H54 (cell line): Measurements from ENCODE around the gene TRIM59.

Experiments
- DNase-seq: peaks from one replicate; pipeline ENCODE4 v3.0.0; 2011; ENCODE audit warnings: low spot score, mixed read lengths; ENCODE audit not compliant: insufficient read length
- FAIRE-seq: peaks from 3 replicates; lab custom pipeline; 2011; peaks lifted over from hg19 to GRCh38; lab: Jason Lieb, UNC
- POLR2A ChIP-seq: IDR thresholded peaks from 2 replicates; pipeline ENCODE4 v1.6.1; 2011; ENCODE audit warnings: low read depth, mild to moderate bottlenecking, low read length

Gene TRIM59

DNA sequence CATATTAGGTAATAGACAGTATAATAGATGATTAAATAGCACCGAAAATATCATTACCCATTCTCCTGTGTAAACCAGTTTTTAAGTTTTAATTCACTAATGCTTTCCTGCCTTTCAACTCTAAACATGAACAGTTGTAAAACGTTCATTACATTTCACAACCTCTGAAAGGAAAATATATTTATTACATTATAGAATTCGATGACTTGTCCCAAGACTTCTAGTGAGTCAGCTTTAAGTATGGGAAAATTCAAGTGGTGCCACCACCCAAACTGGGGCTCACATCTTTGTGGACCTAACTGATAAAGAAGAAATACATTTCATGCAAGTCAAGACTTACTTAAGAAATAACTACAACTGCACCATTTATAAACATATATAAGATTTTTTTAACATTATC is 2.0 kb downstream of the TRIM59 start:
- no peak for TF ChIP-seq POLR2A
- DNase-seq: no peak
- no peak for FAIRE-seq

DNA sequence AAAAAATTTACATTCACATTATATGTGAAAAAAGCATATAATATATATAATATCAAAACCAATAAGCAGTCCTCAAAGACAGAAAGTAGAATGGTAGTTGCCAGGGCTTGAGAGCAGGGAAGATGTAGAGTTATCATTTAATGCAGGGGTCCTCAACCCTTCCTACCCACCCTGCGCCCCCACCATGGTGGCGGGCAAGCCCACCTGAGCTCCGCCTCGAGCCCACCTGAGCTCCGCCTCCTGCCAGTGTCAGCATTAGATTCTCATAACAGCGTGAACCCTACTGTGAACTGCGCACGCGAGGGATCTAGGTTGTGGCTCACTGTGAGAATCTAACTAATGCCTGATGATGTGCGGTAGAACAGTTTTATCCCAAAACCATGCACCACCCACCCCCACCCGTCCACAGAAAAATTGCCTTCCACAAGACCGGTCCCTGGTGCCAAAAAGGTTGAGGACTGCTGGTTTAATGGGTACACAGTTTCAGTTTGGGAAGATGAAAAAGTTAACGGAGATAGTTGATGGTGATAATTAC is 3.0 kb downstream of the TRIM59 start:
- TF ChIP-seq POLR2A: no peak
- FAIRE-seq (no peak), DNase-seq (no peak)

DNA sequence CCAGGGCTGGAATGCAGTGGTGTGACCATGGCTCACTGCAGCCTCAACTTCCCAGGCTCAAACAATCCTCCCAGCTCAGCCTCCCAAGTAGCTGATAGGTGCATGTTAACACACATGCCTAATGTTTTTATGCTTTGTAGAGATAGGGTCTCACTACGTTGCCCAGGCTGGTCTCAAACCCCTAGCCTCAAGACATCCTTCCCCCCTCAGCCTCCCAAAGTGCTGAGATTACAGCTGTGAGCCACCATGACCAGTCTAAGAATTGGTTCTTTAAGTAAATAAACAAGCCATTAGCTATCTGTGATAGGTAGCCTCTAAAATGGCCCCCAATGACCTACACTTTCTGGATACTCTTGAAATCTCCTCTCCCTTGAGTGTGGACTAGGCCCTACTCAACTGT is 3.7 kb downstream of the TRIM59 start:
- no peak for TF ChIP-seq POLR2A
- no peak for FAIRE-seq
- DNase-seq: no peak

- no peak for TF ChIP-seq POLR2A
- DNase-seq: no peak
Measured at GRCh38 chr3:160444411-160444810, 5.2 kb downstream of the TRIM59 start.

DNA sequence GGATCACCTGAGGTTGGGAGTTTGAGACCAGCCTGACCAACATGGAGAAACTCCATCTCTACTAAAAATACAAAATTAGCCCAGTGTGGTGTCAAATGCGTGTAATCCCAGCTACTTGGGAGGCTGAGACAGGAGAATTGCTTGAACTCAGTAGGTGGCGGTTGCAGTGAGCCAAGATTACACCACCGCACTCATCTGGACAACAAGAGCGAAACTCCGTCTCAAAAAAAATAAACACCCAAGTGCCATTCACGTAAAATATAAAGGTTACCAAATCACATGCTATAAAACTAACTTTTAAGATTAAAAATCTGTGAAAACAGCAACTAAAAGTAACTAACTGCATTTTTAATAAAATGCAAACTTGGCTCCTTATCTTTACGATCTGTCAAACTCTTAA is 8.9 kb downstream of the TRIM59 start:
- TF ChIP-seq POLR2A: no peak
- FAIRE-seq (no peak), DNase-seq (no peak)

More at GRCh38 chr3:160444411-160444810, 5.2 kb downstream of the TRIM59 start:
- FAIRE-seq: no peak

GRCh38 chr3:160437083-160437455 is 12.5 kb downstream of the TRIM59 start:
- DNase-seq (no peak), FAIRE-seq (no peak)
- no peak for TF ChIP-seq POLR2A

DNA sequence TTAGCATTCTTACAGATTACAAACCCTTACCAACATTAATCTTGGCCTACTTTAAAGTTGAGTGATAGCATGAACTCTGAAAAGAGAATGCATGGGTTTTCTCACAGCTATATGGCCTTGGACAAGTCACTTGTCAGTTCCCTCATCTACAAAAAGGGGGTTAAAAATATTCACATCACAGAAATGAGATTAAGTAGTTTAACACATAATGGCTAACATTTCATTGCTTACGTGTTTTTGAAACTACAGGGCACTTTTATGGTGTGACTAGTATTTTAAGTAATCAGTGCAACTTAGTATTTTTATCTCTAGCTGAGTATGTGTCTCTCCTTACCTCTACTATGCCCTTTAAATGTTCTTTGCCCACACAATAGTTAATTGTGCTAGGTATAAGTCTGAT is 13.8 kb downstream of the TRIM59 start:
- peak; percentile 55 for FAIRE-seq
- no peak for TF ChIP-seq POLR2A
- DNase-seq: no peak

DNA sequence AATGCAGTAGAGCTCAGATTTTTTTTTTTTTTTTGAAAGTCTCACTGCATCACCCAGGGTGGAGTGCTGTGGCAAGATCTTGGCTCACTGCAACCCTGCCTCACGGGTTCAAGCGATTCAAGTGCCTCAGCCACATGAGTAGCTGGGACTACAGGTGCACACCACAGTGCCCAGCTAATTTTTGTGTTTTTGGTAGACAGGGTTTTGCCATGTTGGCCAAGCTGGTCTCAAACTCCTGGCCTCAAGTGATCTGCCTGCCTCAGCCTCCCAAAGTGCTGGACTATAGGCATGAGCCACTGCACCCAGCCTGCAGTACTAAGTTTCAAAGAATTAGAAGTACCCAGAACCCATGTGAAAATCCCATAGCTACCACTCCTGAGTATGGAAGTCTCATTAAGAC is 14.5 kb downstream of the TRIM59 start:
- DNase-seq (no peak), FAIRE-seq (no peak)
- no peak for TF ChIP-seq POLR2A

DNA sequence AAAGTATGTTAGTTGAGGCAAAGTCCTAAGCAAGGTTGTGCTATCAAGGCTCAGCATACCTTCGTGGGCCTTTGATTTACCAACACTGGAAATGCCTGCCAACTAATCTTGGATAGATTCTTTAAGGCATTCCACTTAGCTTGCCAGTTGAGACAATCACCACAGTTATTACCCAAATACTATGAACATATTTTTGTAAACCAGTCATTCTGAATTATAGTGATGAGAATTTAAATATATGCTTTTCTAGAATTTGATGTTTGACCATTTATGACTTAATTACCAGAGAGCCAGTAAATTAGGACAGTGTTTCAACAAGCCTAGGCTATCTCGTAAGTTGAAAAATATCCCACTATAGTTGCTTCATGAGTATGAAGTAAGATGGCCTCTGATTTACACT is 15.5 kb downstream of the TRIM59 start:
- TF ChIP-seq POLR2A: no peak
- peak; percentile 58 for FAIRE-seq

DNA sequence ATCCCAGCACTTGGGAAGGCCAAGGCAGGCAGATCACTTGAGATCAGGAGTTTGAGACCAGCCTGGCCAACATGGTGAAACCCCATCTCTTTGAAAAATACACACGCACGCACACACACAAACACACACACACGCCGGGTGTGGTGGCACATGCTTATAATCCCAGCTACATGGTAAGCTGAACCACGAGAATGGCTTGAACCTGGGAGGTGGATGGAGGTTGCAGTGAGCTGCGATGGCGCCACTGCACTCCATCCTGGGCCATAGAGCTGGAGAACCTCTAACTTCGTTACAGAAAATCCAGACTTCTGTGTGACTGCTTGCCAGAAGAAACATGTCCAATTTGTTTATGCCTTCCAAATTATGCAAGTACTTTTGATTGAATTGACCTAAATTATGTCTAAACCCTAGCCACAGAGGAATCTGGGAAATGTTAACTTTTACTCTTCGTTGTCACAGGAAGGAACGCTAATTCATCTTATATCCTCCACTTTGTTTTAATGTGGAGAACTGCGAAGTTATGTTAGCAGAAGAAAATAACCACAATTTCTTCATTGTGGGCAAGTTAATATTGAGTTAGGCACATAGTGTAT is 21.7 kb downstream of the TRIM59 start:
- no peak for TF ChIP-seq POLR2A
- DNase-seq (no peak), FAIRE-seq (peak; percentile 60)

More for the DNA sequence above, 15.5 kb downstream of the TRIM59 start:
- DNase-seq: no peak

DNA sequence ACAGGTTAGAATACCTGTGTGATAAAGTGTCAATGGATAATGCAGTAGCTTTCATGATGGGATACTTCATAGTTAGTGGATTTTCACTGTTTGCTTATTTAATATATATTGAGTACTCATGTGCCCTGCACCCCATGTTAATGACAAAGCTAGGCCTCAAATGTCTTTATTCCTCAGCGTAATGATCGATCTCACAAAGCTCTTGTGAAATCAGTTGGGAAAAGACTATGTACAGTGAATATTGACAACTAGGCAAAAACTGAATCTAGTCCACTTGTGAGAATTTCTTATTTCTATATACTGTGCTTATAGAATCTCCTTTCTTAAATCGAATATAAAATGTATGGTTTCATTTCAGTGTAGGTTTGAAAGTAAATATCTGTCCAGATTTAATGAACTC is 32.3 kb downstream of the TRIM59 start:
- FAIRE-seq: no peak
- TF ChIP-seq POLR2A: no peak
- no peak for DNase-seq

DNA sequence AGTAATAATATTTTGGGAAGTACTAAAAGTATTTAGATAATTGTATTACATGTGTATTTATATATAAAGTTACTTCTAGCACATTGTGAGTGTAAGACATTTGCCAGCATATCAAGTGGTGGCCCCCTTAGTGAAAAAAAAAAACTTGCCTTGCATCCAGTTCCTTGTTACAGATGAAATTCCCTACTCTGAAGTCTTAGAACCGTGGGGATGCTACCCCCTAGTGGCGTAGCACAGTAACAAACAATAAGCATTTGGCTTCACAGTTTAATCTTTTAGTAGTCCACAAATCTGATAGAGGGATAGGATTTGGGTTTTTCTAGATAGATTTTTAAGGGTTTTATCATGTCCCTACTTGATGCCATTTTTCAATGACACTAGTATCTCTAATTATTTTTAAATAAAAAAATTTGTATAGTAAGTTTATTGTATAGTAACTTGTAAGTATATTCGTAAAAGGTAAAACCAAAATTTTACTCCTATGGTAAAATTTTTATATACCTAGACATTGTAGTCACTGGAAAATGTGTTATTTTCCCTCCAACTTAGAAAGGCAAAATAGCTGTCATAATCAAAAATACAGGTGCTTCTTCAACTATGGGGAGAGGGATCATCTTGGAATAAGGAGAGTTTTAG is 35.9 kb downstream of the TRIM59 start:
- TF ChIP-seq POLR2A: no peak
- FAIRE-seq (peak; percentile 88), DNase-seq (no peak)

DNA sequence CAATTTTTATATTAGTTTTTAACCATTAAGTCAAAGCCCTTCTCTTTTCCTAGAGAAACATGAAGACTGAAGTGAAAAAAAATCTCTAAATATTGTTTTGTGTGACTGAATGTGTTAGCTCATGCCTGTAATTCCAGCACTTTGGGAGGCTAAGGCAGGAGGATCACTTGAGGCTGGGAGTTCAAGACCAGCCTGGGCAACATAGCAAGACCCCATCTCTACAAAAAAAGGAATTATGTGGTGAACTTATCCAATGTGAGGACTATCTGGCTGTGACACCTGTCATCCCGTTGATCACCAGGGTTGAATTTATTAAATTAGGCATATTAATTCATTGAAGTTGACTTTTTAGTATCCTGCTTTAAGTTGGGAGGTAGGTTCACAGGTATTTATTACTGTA is 37.1 kb downstream of the TRIM59 start:
- DNase-seq: no peak
- FAIRE-seq: no peak
- TF ChIP-seq POLR2A: no peak

DNA sequence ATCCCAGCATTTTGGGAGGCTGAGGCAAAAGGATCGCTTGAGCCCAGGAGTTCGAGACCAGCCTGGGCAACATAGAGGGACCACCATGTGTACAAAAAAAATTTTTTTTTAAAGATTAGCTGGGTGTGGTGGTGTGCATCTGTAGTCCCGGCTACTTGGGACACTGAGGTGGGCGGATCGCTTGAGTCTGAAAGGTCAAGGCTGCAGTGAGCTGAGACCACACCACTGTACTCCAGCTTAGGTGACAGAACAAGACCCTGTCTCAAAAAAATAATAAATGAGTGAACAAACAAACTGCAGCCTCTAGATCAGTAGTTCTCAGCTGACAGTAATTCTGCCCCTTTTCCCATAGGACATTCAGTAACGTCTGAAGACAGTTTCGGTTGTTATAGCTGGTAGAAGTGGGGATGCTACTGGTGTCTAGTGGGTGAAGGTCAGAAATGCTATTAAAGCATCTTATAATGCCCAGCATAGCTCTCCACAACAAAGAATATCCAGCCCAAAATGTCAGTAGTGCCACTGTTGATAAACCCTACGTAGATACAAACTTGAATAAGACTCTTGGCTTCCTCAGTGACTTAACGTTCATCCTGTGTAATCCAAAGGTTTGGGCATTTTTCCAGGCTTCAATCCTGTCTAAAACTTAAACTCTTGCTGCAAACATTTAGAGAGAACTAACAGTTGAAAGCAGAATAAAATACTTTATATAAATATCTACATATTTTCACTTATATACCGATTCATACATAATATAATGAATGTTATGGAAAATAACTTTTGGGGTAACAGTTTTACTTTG is 39.6 kb downstream of the TRIM59 start:
- DNase-seq (no peak), FAIRE-seq (peak; percentile 33)
- TF ChIP-seq POLR2A: no peak

GRCh38 chr3:160403796-160404470 is 45.7 kb downstream of the TRIM59 start:
- DNase-seq (no peak), FAIRE-seq (no peak)
- no peak for TF ChIP-seq POLR2A
